ENCODE data around the gene MN1.

- TF ChIP-seq SUZ12 (IDR thresholded peaks at IDR 0.05; ENCODE audit: extremely low read depth, insufficient read depth, insufficient read length) (no peak), ZNF274 (IDR thresholded peaks at IDR 0.05; ENCODE audit: low read depth, low read length) (no peak)
These were observed 70.7 kb downstream of the MN1 start for GRCh38 chr22:27730641-27731433.
